GM13976 (cell line): ENCODE measurements around the gene TAF3.

Experiments
- DNase-seq: peaks from one replicate; pipeline ENCODE4 v3.0.0; 2012; ENCODE audit warnings: low spot score
- CTCF ChIP-seq: IDR thresholded peaks from 2 replicates; pipeline ENCODE4 v1.5.1; 2012; ENCODE audit warnings: borderline replicate concordance, mild to moderate bottlenecking; ENCODE audit not compliant: insufficient read depth; ENCODE audit errors: extremely low read depth, missing control alignments, control extremely low read depth
- in situ Hi-C: fragments of 300-500 bp; cut with MboI; formaldehyde crosslinking; loops from one replicate; pipeline ENCODE4 v1.12.0; 2022; ENCODE audit warnings: low sequenced_read_pairs, mixed read lengths, inconsistent platforms; ENCODE audit not compliant: unreplicated experiment

The TAF3 gene

GRCh38 chr10:8058274-8059111, 240.2 kb downstream of the TAF3 start:
- DNase-seq, result no peak
- TF ChIP-seq CTCF, result no peak
- in situ Hi-C loops, result loop anchor here (10.0 kb wide), 1 partner anchor 1146 kb away; no protein-coding TSS in a partner anchor

- DNase-seq, result no peak
- no peak for TF ChIP-seq CTCF
- in situ Hi-C loops, result loop anchor here (10.0 kb wide), 1 partner anchor 1145 kb away; no protein-coding TSS in a partner anchor
Observed at GRCh38 chr10:8059191-8059936, 241.1 kb downstream of the TAF3 start.

- DNase-seq, result no peak
- TF ChIP-seq CTCF, result no peak
- in situ Hi-C loops, result no loop called here
Observed at GRCh38 chr10:8060010-8060703, 241.9 kb downstream of the TAF3 start.

- in situ Hi-C loops, result no loop called here
- no peak for DNase-seq
- TF ChIP-seq CTCF, result no peak
Observed at GRCh38 chr10:8060704-8061121, 242.4 kb downstream of the TAF3 start.

DNA sequence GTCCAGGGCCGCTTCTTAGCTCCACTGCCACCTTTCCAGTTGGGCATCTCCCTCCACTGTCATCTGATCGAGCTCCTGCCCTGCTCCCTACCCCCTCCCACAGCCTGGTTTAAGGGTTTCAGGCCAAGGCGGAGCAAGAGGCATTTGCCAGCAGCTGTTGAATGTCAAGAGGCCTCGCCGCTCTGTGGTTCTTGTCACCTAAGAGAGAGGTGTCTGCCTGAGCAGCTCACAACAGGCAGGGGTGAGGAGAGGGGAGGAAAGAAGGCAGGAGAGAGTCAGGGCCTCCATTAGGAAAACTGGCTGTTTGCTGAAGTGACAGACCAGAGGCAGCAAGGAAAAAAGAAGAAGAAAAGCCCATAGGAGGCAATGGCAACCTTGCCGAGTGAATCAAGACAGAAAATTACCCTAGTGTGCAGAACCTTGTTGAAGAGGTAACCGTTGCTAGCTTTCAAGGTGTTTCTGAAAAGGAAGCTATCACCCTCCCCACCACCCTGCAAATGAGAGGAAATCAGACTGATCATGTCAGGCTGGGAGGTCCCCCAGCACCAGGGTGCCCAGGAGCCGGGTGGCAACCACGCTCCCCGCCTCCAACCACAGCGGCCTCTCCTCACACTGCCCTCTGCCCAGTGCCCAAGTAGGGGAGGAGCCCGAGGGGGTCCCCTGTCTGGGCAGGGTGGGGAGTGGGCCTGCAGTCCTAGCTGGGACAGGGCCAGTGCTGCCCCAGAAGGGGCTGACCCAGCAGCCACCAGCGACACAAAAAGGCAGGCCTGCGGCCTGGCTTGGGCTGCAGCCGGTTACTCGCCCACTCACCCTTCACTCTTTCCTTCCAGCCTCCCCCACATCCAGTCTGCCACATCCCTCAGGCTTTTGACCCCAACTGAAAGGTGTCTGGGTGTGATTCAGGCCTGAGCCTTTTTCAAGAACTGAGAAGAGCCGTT, 243.2 kb downstream of the TAF3 start:
- no peak for DNase-seq
- in situ Hi-C loops, result no loop called here
- no peak for TF ChIP-seq CTCF
